WERI-Rb-1 (cell line): Measurements from ENCODE around the gene DENND2A.
A peak's percentile ranks its signal among the peaks of the same experiment; 100 is the strongest.
"Not testable (repeated sequence)": the region's sequence is repeated elsewhere in the genome, so short reads cannot be mapped to it uniquely, and the experiment has no call there.

Experiments
- DNase-seq: peaks from one replicate; pipeline ENCODE4 v3.0.0-alpha.2; 2020
- H3K27ac ChIP-seq: fragments of 250-450 bp; sonication (Bioruptor Pico); 2 replicates; pipeline ENCODE4 v1.5.1; 2020; ENCODE audit warnings: mild to moderate bottlenecking, moderate library complexity
- H3K27me3 ChIP-seq: fragments of 250-450 bp; sonication (Bioruptor Pico); 2 replicates; pipeline ENCODE4 v1.5.1; 2021; ENCODE audit warnings: mild to moderate bottlenecking, low read depth, moderate library complexity; ENCODE audit not compliant: insufficient read depth, severe bottlenecking
- H3K36me3 ChIP-seq: fragments of 250-450 bp; sonication (Bioruptor Pico); 2 replicates; pipeline ENCODE4 v1.5.1; 2020; ENCODE audit warnings: mild to moderate bottlenecking, moderate library complexity
- H3K4me3 ChIP-seq: 2 replicates; pipeline ENCODE4 v1.5.1; 2011; ENCODE audit warnings: low read depth, mild to moderate bottlenecking, control low read depth, low read length
- H3K9me3 ChIP-seq: fragments of 250-450 bp; sonication (Bioruptor Pico); 2 replicates; pipeline ENCODE4 v1.5.1; 2021; ENCODE audit warnings: mild to moderate bottlenecking, moderate library complexity; ENCODE audit not compliant: severe bottlenecking
- CTCF ChIP-seq: IDR thresholded peaks from 2 replicates; pipeline ENCODE4 v1.5.1; 2011; ENCODE audit warnings: low read depth, mild to moderate bottlenecking, control low read depth, inconsistent platforms, low read length

The DENND2A gene

DNA sequence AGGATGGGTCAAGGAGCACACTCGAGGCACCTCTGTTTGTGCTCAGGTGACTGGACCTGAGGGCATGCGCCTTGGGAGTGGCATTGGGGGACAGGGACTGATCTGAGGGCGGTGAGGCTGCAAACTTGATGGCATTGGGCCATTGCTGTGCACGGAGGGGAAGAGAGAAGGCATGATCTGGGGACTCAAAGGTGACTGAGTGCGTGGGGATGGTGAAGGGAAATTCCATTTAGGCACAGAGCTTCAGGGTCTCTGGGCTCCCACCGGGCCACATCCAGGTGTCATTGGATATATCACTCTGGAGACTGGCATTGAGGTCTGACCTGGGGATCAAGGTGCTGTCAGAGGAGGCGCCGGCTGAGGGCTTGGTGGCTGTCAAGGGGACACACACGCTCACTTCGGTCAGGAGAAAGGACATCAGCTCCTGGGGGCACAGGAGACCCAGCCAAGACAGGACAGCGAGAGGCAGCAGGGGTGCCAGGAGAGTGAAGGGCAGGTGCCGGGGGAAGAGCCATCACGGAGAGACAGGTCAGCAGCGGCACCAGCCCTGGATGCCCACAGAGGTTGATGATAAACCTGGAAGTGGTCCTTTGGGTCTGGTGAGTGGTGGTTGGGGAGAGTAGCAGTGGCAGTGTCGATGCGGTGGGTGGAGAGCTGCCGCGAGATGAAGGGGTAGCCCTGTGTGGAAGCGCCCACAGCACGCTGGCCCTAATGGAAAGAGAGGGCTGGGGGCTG, 37.6 kb upstream of the DENND2A start:
- no peak for DNase-seq
- H3K27ac ChIP-seq: no peak overlapping the region
- H3K9me3 ChIP-seq: no peaks in the 10 kb centered on the region
- no peak for TF ChIP-seq CTCF
- H3K27me3 ChIP-seq: no peaks in the 10 kb centered on the region
- peaks cover 48% of the 10 kb centered on the region for H3K36me3 ChIP-seq
- H3K4me3 ChIP-seq: no peak overlapping the region

DNA sequence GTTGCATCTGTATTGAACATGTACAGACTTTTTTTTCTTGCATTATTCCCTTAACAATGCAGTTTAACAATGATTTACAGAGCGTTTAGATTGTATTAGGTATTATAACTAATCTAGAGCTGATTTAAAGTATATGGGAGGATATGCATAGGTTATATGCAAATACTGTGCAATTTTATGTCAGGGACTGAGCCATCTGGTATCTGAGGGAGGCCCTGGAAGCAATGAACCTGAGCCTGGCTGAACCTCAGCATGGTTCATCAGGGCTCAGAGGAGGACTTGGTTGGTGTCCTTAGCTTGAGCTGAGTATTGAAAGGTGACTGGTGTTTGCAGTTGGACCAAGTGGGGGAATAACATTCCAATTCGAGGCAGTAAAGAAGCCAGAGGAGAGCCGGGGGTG, 36.9 kb upstream of the DENND2A start:
- peaks cover 48% of the 10 kb centered on the region for H3K36me3 ChIP-seq
- H3K27me3 ChIP-seq: no peaks in the 10 kb centered on the region
- H3K27ac ChIP-seq: no peak overlapping the region

GRCh38 chr7:140676956-140677355, 36.3 kb upstream of the DENND2A start:
- not testable (repeated sequence) for H3K4me3 ChIP-seq, H3K9me3 ChIP-seq, H3K27me3 ChIP-seq, DNase-seq, H3K27ac ChIP-seq
- peaks cover 45% of the 10 kb centered on the region for H3K36me3 ChIP-seq

More for the DNA sequence above, 36.9 kb upstream of the DENND2A start:
- DNase-seq: no peak
- no peak overlapping the region for H3K4me3 ChIP-seq
- H3K9me3 ChIP-seq: no peaks in the 10 kb centered on the region
- TF ChIP-seq CTCF: no peak

DNA sequence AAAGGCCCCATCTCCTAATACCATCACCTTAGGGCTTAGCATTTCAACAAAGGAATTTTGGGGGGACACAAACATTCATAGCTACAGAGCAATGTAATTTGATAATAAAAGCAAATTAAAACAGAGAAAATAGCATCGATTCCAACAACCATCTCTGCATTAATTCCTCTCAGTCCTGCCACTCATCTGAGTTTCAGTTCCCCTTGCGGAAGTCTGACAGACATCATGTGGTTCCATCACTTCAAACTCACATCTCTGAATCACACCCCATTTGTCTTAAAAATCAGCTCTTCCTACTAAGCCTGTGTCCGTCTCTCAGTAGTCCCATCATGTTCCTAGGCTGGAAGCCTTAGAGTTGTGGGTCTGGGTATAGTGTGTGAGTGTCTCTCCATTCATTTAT, 35.7 kb upstream of the DENND2A start:
- TF ChIP-seq CTCF: no peak
- no peaks in the 10 kb centered on the region for H3K9me3 ChIP-seq
- H3K27me3 ChIP-seq: no peaks in the 10 kb centered on the region
- no peak overlapping the region for H3K27ac ChIP-seq
- H3K36me3 ChIP-seq: peaks cover 38% of the 10 kb centered on the region
- no peak for DNase-seq
- H3K4me3 ChIP-seq: no peak overlapping the region

- Histone ChIP-seq H3K36me3 (peaks cover 35% of the 10 kb centered on the region), H3K4me3 (no peak overlapping the region), H3K27me3 (no peaks in the 10 kb centered on the region), H3K9me3 (no peaks in the 10 kb centered on the region), H3K27ac (no peak overlapping the region)
- DNase-seq: no peak
- TF ChIP-seq CTCF: no peak
These were observed 35.1 kb upstream of the DENND2A start for GRCh38 chr7:140675726-140676125.

DNA sequence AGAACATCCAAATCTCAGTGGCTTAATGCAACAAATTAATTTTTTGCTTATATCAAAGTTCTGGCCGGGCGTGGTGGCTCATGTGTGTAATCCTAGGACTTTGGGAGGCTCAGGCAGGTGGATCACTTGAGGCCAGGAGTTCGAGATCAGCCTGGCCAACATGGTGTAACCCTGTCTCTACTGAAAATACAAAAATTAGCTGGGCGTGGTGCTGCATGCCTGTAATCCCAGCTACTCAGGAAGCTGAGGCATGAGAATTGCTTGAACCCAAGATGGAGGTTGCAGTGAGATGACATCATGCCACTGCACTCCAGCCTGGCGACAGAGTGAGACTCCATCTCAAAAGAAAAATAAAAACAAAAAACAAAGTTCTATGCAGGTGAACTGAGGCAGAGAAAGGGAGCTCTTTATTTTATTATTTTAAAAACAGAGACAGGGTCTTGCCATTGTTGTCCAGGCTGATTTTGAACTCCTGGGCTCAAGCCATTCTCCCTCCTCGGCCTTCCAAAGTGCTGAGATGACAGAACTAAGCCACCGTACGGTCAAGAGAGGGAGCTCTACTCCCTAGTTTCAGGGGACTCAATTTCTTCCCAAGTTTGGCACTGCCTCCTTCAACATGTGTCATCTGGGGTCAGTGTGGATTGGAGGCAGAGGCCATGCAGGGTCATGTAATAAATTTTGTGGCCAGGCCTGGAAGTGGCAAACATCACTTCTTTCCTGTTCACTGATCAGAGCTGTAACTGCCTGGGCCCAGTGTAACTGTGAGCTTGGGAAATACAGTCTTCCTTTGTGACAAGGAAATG, 34.5 kb upstream of the DENND2A start:
- peaks cover 30% of the 10 kb centered on the region for H3K36me3 ChIP-seq
- no peak overlapping the region for H3K27ac ChIP-seq
- peak; percentile 59 for DNase-seq
- no peak overlapping the region for H3K4me3 ChIP-seq
- TF ChIP-seq CTCF: peak; percentile 72
- no peaks in the 10 kb centered on the region for H3K27me3 ChIP-seq
- H3K9me3 ChIP-seq: no peaks in the 10 kb centered on the region
